ENCODE data around the gene ADCYAP1. TPM values are rescaled to one million over a fixed set of nuclear protein-coding genes. Genes with fewer than 3 reads are reported as not detected.
"Not testable (repeated sequence)": the region's sequence is repeated elsewhere in the genome, so short reads cannot be mapped to it uniquely, and the experiment has no call there.

Gene ADCYAP1
- total RNA-seq = 1 to 10 TPM; 1.2 to 4.0 (median 2.0) TPM

GRCh38 chr18:904218-905090 is at the start of gene ADCYAP1:
ADCYAP1 (plus strand) TSS chr18:904871; CDS start chr18:905387, 516 bp downstream.
- Histone ChIP-seq H3K4me1 (peaks cover 37 to 53% (median 52%) of the 10 kb centered on the region in 4 donors), H3K4me3 (no peak within 1 kb of the TSS), H3K36me3 (no peaks in the 10 kb centered on the region), H3K27me3 (peaks cover 0 to 94% (median 66%) of the 10 kb centered on the region in 4 donors), H3K9me3 (no peaks in the 10 kb centered on the region), H3K27ac (replicated peaks in 1 of 4) (no peak within 1 kb of the TSS)
- intact Hi-C loops (cut with DNase I) = no loop called here
- DNase-seq (ENCODE audit: extremely low spot score) = peak; percentile 60
- WGBS = 6% methylated on average over 51 of the region's 51 CpGs
- TF ChIP-seq POLR2AphosphoS5 (IDR thresholded peaks at IDR 0.05) (no peak), CTCF (IDR thresholded peaks at IDR 0.05) (no peak), POLR2A (IDR thresholded peaks at IDR 0.05; ENCODE audit: low read depth) (no peak), EP300 (IDR thresholded peaks at IDR 0.05) (no peak)

DNA sequence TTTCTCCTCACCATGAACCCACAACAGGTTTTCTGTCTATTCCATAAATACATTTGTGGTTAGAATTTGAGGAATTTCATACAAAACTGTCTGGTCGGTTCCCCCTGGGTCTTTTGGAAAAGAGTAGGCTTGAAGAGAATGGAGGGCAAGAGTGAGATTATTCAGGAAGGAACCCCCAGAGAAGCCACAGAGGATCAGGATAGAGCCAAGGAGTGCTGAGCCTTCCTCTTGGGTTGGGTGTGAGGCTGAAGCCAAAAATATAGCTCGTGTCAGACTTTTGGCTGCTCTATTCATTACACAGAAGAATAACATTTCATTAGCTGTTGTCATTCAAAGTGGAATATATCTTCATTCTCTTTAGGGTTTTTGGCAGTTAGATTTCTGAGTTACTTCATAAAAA is 46.7 kb upstream of the ADCYAP1 start:
- WGBS = 41% methylated on average over 2 of the region's 2 CpGs
- TF ChIP-seq EP300 (IDR thresholded peaks at IDR 0.05) (no peak), CTCF (IDR thresholded peaks at IDR 0.05) (no peak), POLR2AphosphoS5 (IDR thresholded peaks at IDR 0.05) (no peak), POLR2A (IDR thresholded peaks at IDR 0.05; ENCODE audit: low read depth) (no peak)

DNA sequence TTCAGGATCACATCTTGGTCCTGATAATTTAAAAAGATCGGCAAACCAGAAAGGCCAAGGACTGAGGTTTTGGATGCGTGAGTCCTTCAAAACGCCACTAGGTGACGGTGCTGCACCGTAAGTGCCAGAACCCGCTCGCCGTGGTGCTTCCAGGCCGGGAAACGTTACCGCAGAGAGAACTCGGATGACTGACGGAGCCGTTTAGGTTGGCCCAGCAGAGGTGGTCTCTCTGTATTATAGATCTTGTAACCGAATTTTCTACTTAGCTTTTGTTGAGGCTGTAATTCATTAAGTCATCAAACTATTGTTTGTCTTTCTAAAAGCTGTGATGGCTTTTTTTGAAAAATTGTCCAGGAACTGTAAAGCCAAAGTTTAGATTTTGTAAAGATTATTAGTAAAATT is 39.8 kb upstream of the ADCYAP1 start:
- H3K4me3 ChIP-seq = no peak overlapping the region
- H3K36me3 ChIP-seq = no peaks in the 10 kb centered on the region
- peaks cover 0 to 27% (median 0%) of the 10 kb centered on the region in 4 donors for H3K27me3 ChIP-seq
- intact Hi-C loops (cut with DNase I) = loop anchor here (5.0 to 10.0 kb wide), 2 partner anchors 97 to 1680 kb away; no protein-coding TSS in a partner anchor
- under 1% methylated on average over 15 of the region's 15 CpGs for whole genome bisulfite sequencing
- H3K4me1 ChIP-seq = no peaks in the 10 kb centered on the region
- DNase-seq (ENCODE audit: extremely low spot score) = no peak
- H3K9me3 ChIP-seq = no peaks in the 10 kb centered on the region
- TF ChIP-seq POLR2AphosphoS5 (IDR thresholded peaks at IDR 0.05) (no peak), CTCF (IDR thresholded peaks at IDR 0.05) (peak; percentile 81 to 99 (median 90)), EP300 (IDR thresholded peaks at IDR 0.05) (no peak), POLR2A (IDR thresholded peaks at IDR 0.05; ENCODE audit: low read depth) (no peak)
- no peak overlapping the region for H3K27ac ChIP-seq (replicated peaks in 1 of 4)

More for the DNA sequence above, 46.7 kb upstream of the ADCYAP1 start:
- Histone ChIP-seq H3K4me1 (no peaks in the 10 kb centered on the region), H3K27me3 (peaks cover 0 to 9% (median 0%) of the 10 kb centered on the region in 4 donors), H3K4me3 (no peak overlapping the region), H3K27ac (replicated peaks in 1 of 4) (no peak overlapping the region), H3K9me3 (no peaks in the 10 kb centered on the region), H3K36me3 (no peaks in the 10 kb centered on the region)
- intact Hi-C loops (cut with DNase I) = no loop called here
- DNase-seq (ENCODE audit: extremely low spot score) = no peak

DNA sequence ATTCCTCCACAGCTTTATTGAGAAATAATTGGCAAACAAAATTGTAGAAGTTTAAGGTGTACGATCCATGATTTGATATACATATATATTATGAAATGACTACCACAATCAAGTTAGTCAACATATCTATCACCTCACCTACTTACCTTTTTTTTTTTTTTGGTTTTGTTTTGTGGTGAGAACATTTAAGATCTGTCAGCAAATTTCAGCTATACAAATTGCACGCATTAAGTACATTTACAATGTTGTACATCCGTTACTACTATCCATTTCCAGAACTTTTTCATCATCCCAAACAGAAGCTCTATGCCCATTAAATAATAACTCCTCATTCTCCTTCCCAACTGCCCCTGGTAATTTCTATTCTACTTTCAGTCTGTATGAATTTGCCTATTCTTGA is 37.4 kb upstream of the ADCYAP1 start:
- intact Hi-C loops (cut with DNase I) = loop anchor here (5.0 to 10.0 kb wide), 2 partner anchors 95 to 1678 kb away; no protein-coding TSS in a partner anchor
- Histone ChIP-seq H3K27ac (replicated peaks in 1 of 4) (no peak overlapping the region), H3K9me3 (no peaks in the 10 kb centered on the region), H3K36me3 (no peaks in the 10 kb centered on the region), H3K4me1 (no peaks in the 10 kb centered on the region), H3K4me3 (no peak overlapping the region), H3K27me3 (peaks cover 0 to 42% (median 0%) of the 10 kb centered on the region in 4 donors)
- TF ChIP-seq CTCF (IDR thresholded peaks at IDR 0.05) (no peak), POLR2AphosphoS5 (IDR thresholded peaks at IDR 0.05) (no peak), EP300 (IDR thresholded peaks at IDR 0.05) (no peak), POLR2A (IDR thresholded peaks at IDR 0.05; ENCODE audit: low read depth) (no peak)
- 87% methylated on average over 3 of the region's 3 CpGs for WGBS
- DNase-seq (ENCODE audit: extremely low spot score) = no peak

DNA sequence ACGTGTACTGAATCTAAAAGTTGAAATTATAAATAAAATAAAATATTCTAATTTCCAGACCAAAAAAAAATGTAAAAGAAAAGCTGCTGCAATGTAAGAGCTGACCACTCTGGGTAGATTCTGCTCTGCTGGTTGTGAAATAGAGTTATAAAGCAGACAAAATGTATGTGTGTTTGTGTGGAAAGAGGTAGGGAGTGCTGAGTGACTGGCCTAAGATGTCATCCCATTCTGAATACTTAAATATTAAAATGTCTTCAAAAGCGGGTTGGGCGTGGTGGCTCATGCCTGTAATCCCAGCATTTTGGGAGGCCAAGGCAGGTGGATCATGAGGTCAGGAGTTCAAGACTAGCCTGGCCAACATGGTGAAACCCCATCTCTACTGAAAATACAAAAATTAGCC is 31.2 kb upstream of the ADCYAP1 start:
- H3K36me3 ChIP-seq; H3K4me3 ChIP-seq; intact Hi-C loops (cut with DNase I); H3K27ac ChIP-seq (replicated peaks in 1 of 4); DNase-seq (ENCODE audit: extremely low spot score); H3K4me1 ChIP-seq; H3K9me3 ChIP-seq: not testable (repeated sequence)
- WGBS = 81% methylated on average over 3 of the region's 3 CpGs
- H3K27me3 ChIP-seq = peaks cover 0 to 27% (median 0%) of the 10 kb centered on the region in 4 donors

Measured in esophagus muscularis mucosa (tissue), 4 donors.